BLaER1 (cell line): ENCODE results near the gene DNMT3B.

Source experiments
- H3K27ac ChIP-seq: shearing (Covaris generic); formaldehyde crosslinking; 2 replicates; pipeline ENCODE4 v1.8.1; 2022
- H3K27me3 ChIP-seq: shearing (Covaris generic); formaldehyde crosslinking; 2 replicates; pipeline ENCODE4 v1.8.1; 2022
- H3K36me3 ChIP-seq: shearing (Covaris generic); formaldehyde crosslinking; 2 replicates; pipeline ENCODE4 v1.8.1; 2022
- H3K4me1 ChIP-seq: shearing (Covaris generic); formaldehyde crosslinking; 2 replicates; pipeline ENCODE4 v1.8.1; 2022
- H3K4me2 ChIP-seq: shearing (Covaris generic); formaldehyde crosslinking; 2 replicates; pipeline ENCODE4 v1.8.1; 2022
- H3K4me3 ChIP-seq: shearing (Covaris generic); formaldehyde crosslinking; 2 replicates; pipeline ENCODE4 v1.8.1; 2022
- H3K9ac ChIP-seq: shearing (Covaris generic); formaldehyde crosslinking; 2 replicates; pipeline ENCODE4 v1.8.1; 2022
- H3K9me3 ChIP-seq: shearing (Covaris generic); formaldehyde crosslinking; 2 replicates; pipeline ENCODE4 v1.8.1; 2022
- H4K20me1 ChIP-seq: shearing (Covaris generic); formaldehyde crosslinking; 2 replicates; pipeline ENCODE4 v1.8.1; 2022
- Cebpa-rat ChIP-seq: shearing (Covaris generic); IDR thresholded peaks from 2 replicates; pipeline ENCODE4 v1.8.1; 2022

The DNMT3B gene

DNA sequence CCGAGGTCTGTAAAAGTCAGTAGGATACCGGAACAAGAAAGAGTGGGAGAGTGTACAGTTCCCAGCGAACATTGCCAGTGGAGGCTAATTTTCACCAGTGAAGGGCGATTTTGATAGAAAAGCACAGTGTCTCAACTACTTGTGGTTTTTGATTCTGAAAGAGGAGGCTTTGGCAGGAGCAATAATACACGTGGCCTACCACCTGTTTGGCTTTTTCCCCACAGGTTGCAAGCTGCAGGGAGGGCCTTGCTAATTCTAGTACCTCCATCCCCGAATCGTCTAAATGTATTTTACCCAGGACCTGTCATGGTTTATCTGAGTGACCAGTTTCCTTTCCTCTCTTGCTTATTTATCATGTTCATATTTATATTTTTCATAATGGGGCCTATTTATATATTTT is 93.2 kb downstream of the DNMT3B start:
- Histone ChIP-seq H3K9me3 (no peaks in the 10 kb centered on the region), H3K27me3 (no peaks in the 10 kb centered on the region), H4K20me1 (no peaks in the 10 kb centered on the region; the same call in 1 of the 2 replicates), H3K36me3 (peaks cover 60% of the 10 kb centered on the region), H3K9ac (no peak overlapping the region), H3K4me2 (no peak overlapping the region), H3K27ac (no peak overlapping the region; the same call in 1 of the 2 replicates), H3K4me3 (no peak overlapping the region), H3K4me1 (peaks cover 15% of the 10 kb centered on the region)
- no peak for TF ChIP-seq Cebpa-rat

DNA sequence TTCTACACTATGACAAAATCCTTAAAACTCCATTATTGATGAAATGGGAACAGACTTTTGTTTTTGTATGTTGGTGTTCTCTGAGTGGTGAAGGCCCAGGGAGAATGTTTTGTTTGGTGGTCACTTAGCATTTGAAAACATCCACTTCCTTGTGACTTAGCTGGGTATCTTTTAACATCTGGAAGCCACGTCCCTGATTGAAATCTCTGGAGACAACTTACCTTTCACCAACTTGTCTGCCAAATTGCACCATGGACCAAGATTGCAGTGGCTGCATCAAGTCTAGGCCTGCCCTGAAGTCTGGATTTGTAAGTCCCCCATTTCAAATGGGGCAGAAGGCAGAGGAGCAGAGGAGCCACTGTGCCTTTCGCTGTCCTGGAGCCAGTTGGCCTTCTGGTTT is 96.0 kb downstream of the DNMT3B start:
- Histone ChIP-seq H4K20me1 (no peaks in the 10 kb centered on the region; the same call in 1 of the 2 replicates), H3K9me3 (no peaks in the 10 kb centered on the region), H3K36me3 (peaks cover 35% of the 10 kb centered on the region), H3K27ac (no peak overlapping the region), H3K4me1 (peaks cover 15% of the 10 kb centered on the region), H3K9ac (no peak overlapping the region), H3K27me3 (no peaks in the 10 kb centered on the region), H3K4me3 (no peak overlapping the region), H3K4me2 (no peak overlapping the region)
- no peak for TF ChIP-seq Cebpa-rat
